Heart right ventricle (tissue), 16 donors: ENCODE measurements around the gene NLRP1. TPM values are rescaled to one million over a fixed set of nuclear protein-coding genes. Genes with fewer than 3 reads are reported as not detected.

Experiments
- ATAC-seq, 8 donors: fragments of 200-7000 bp; cut with Tn5 transposase; one replicate each; pipeline ENCODE4 v1.9.1; 2020; ENCODE audit warnings: mild to moderate bottlenecking in 8 of 8, moderate library complexity in 8 of 8, moderate number of reproducible peaks in 1 of 8
- DNase-seq, 2 donors: peaks; one replicate each; pipeline ENCODE4 v3.0.0-alpha.2; 2020
- H3K27ac ChIP-seq, 10 donors: fragments of 200-600 bp; sonication (generic) in 2 of 10; one replicate each; pipeline versions ENCODE4 v1.5.0 to v1.8.0; 2020 to 2022; ENCODE audit warnings: mild to moderate bottlenecking in 3 of 10
- H3K27me3 ChIP-seq, 7 donors: fragments of 200-600 bp; one replicate each; pipeline ENCODE4 v1.8.0; 2021 to 2022; ENCODE audit warnings: mild to moderate bottlenecking in 2 of 7
- H3K36me3 ChIP-seq, 9 donors: fragments of 200-600 bp; sonication (generic) in 1 of 9; one replicate each; pipeline versions ENCODE4 v1.5.0 to v1.8.0; 2020 to 2022; ENCODE audit warnings: mild to moderate bottlenecking in 2 of 9
- H3K4me1 ChIP-seq, 9 donors: fragments of 200-600 bp; sonication (generic) in 1 of 9; one replicate each; pipeline versions ENCODE4 v1.5.0 to v1.8.0; 2020 to 2022; ENCODE audit warnings: mild to moderate bottlenecking in 4 of 9
- H3K4me3 ChIP-seq, 10 donors: fragments of 200-600 bp; sonication (generic) in 2 of 10; one replicate each; pipeline versions ENCODE4 v1.5.0 to v1.8.0; 2020 to 2022; ENCODE audit warnings: mild to moderate bottlenecking in 7 of 10, moderate library complexity in 2 of 10
- H3K9me3 ChIP-seq, 11 donors: fragments of 200-600 bp in 10 of 11; sonication (generic) in 2 of 11; one replicate each; pipeline versions ENCODE4 v1.5.0 to v1.8.0; 2013 to 2022; ENCODE audit warnings: mild to moderate bottlenecking in 2 of 11, control low read depth in 1 of 11, moderate library complexity in 1 of 11
- CTCF ChIP-seq, 9 donors: fragments of 200-600 bp; sonication (generic) in 2 of 9; IDR thresholded peaks; one replicate each; pipeline versions ENCODE4 v1.5.0 to v1.8.0; 2021 to 2022; ENCODE audit warnings: antibody characterized with exemption in 9 of 9, mild to moderate bottlenecking in 5 of 9, moderate library complexity in 1 of 9
- WGBS, 2 donors: extraction: QIAGEN DNeasy Blood & Tissue Kit; methylation state at CpG; one replicate each; pipeline ENCODE4 v1.1.7; 2013; ENCODE audit warnings: inconsistent platforms in 1 of 2; 5-methylcytosine and 5-hydroxymethylcytosine counted together
- intact Hi-C, 10 donors: fragments of 100-400 bp; cut with DNase I; formaldehyde crosslinking; loops; one replicate each; pipeline versions ENCODE4 v1.11.1 to v1.14.2; 2022
- polyA plus RNA-seq, 2 donors: library from polyadenylated mRNA; stranded (reverse); fragments of 200-250 nt; gene quantifications; one replicate each; pipeline ENCODE4 v1.2.3, GENCODE V29; 2013
- total RNA-seq, 10 donors: library from RNA; stranded (reverse); fragmentation: NEBNext Ultra II Directional in 3 of 10; extraction: Animal tissue kit (Norgen Biotek cat#: 25700) in 3 of 10; gene quantifications; one replicate each; pipeline versions ENCODE4 v1.2.1 to v1.2.4, GENCODE V29; 2021 to 2023
- donor health status: Arrhythmogenic right ventricular cardiomyopathy.
- donor health status: ischemic (EF 13 %, LVEDD 7.1; RV severe dilation, severe dysfunction).
- donor health status: healthy with polysubstance abuse.
- donor health status: DM: no; HTN: yes; CAD: no.
- donor health status: DM: no; HTN: no; CAD: no.
- donor health status: ischemic (EF 25% LVEDD 6.9; RV normal size, moderate dysfunction).
- donor health status: ischemic (EF 25% LVEDD 5.7; RV mildly dilated, moderate dysfunction).
- donor health status: healthy.
- donor health status: DM: yes; HTN: yes; CAD: no.
- donor health status: Ischemic cardiomyopathy.
- donor health status: ischemic (EF 35%, LVEDD 5.7; RV mildly dilated, moderate dysfunction).
- donor health status: nonischemic (EF 11% LVEDD 7.7; RV severe dilation, severe dysfunction).
- donor health status: DM: yes; HTN: yes; CAD: no.
- donor health status: PGD.
- donor health status: ischemic (EF 29% LVEDD 5.4; RV normal size, mild dysfunction).
- donor health status: nonischemic (EF 23%, LVEDD 6.1; RV moderate dilation, normal function).

NLRP1 gene
- total and polyA plus RNA-seq, 12 donors, result 4.9 to 34.3 (median 7.6) TPM

- Histone ChIP-seq H3K36me3 (no peaks in the 10 kb centered on the region), H3K27me3 (peaks cover 0 to 38% (median 31%) of the 10 kb centered on the region in 7 donors), H3K9me3 (peaks cover 0 to 11% (median 0%) of the 10 kb centered on the region in 11 donors), H3K27ac (no peak overlapping the region), H3K4me1 (peaks cover 0 to 18% (median 0%) of the 10 kb centered on the region in 9 donors), H3K4me3 (no peak overlapping the region)
- no peak for ATAC-seq
- no peak for TF ChIP-seq CTCF (IDR thresholded peaks at IDR 0.05)
- WGBS, 2 donors, result 68% methylated on average over 12 of the region's 12 CpGs
- no peak for DNase-seq
- intact Hi-C loops, result no loop called here
Observed at GRCh38 chr17:5608399-5609112, 24.2 kb upstream of the NLRP1 start.

DNA sequence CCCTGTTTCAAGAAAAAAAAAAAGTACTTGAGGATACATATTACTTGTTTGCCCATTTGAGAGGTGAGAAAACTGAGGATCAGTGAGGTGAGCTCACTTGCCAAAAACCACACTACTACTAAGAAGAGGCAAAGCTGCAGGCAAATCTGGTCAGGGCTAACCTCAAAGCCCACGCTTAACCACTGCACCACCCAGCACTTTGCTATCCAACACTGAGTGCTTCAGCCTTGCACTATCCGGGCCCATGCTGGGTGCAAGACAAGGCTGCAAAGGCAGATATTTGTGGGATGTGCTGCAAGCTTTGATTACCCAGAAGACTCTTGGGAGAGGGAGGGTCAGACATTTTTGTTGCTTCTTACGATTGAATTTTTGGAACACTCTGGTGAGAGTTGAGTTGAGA, 23.6 kb upstream of the NLRP1 start:
- WGBS, 2 donors, result 47 to 69% methylated on average over 3 of the region's 3 CpGs
- TF ChIP-seq CTCF (IDR thresholded peaks at IDR 0.05), result no peak
- intact Hi-C loops, result no loop called here
- Histone ChIP-seq H3K4me3 (no peak overlapping the region), H3K9me3 (peaks cover 0 to 11% (median 0%) of the 10 kb centered on the region in 11 donors), H3K27me3 (peaks cover 0 to 44% (median 36%) of the 10 kb centered on the region in 7 donors), H3K4me1 (peaks cover 0 to 18% (median 0%) of the 10 kb centered on the region in 9 donors), H3K27ac (no peak overlapping the region), H3K36me3 (no peaks in the 10 kb centered on the region)
- ATAC-seq, result no peak
- DNase-seq, result no peak

DNA sequence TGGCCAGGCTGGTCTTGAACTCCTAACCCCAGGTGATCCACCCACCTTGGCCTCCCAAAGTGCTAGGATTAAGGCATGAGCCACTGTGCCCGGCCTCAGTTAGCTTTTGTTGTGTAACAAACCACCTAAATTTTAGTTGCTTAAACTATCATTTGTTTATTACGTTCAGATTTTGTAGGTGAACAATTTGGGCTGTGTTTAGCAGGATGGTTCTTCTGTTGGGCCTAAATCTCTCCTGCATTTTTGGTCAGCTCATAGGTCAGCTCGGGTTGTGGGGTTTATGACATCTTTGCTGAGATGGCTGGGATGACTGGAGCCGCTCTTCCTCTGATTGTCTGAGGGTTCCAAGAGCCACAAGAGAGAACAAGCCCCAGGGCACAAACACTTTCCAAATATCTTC, 21.1 kb upstream of the NLRP1 start:
- peaks cover 0 to 67% (median 59%) of the 10 kb centered on the region in 7 donors for H3K27me3 ChIP-seq
- DNase-seq (no peak), ATAC-seq (no peak)
- no peak overlapping the region for H3K4me3 ChIP-seq
- 46% methylated on average over 4 of the region's 4 CpGs for WGBS, 2 donors
- no peaks in the 10 kb centered on the region for H3K36me3 ChIP-seq
- peaks cover 0 to 2% (median 0%) of the 10 kb centered on the region in 9 donors for H3K4me1 ChIP-seq
- H3K9me3 ChIP-seq, result peaks cover 0 to 11% (median 0%) of the 10 kb centered on the region in 11 donors
- no peak overlapping the region for H3K27ac ChIP-seq
- TF ChIP-seq CTCF (IDR thresholded peaks at IDR 0.05), result no peak
- intact Hi-C loops, result no loop called here

- H3K27ac ChIP-seq, result no peak overlapping the region
- H3K9me3 ChIP-seq, result peaks cover 0 to 4% (median 0%) of the 10 kb centered on the region in 11 donors
- TF ChIP-seq CTCF (IDR thresholded peaks at IDR 0.05), result no peak
- H3K36me3 ChIP-seq, result no peaks in the 10 kb centered on the region
- peaks cover 0 to 92% (median 84%) of the 10 kb centered on the region in 7 donors for H3K27me3 ChIP-seq
- H3K4me3 ChIP-seq, result no peak overlapping the region
- no peak for ATAC-seq
- H3K4me1 ChIP-seq, result no peaks in the 10 kb centered on the region
- intact Hi-C loops, result no loop called here
- no peak for DNase-seq
Observed at GRCh38 chr17:5600041-5600440, 15.7 kb upstream of the NLRP1 start.
